ENCODE data around the gene TMBIM6. TPM values are rescaled to one million over a fixed set of nuclear protein-coding genes. Genes with fewer than 3 reads are reported as not detected.

The TMBIM6 gene
- total RNA-seq, 1 donor from 2014 or later: 442 TPM

- intact Hi-C loops (cut with micrococcal nuclease): no loop called here
These were observed 54.3 kb downstream of the TMBIM6 start for GRCh38 chr12:49795654-49796105.

GRCh38 chr12:49796155-49796554 lies 54.8 kb downstream of the TMBIM6 start:
- intact Hi-C loops (cut with micrococcal nuclease): no loop called here

GRCh38 chr12:49796606-49797448 lies 55.5 kb downstream of the TMBIM6 start:
- intact Hi-C loops (cut with micrococcal nuclease): no loop called here

GRCh38 chr12:49797449-49797776 lies 56.1 kb downstream of the TMBIM6 start:
- intact Hi-C loops (cut with micrococcal nuclease): no loop called here

- intact Hi-C loops (cut with micrococcal nuclease): no loop called here
These were observed 56.9 kb downstream of the TMBIM6 start for GRCh38 chr12:49798248-49798647.

GRCh38 chr12:49798934-49799333 lies 57.6 kb downstream of the TMBIM6 start:
- intact Hi-C loops (cut with micrococcal nuclease): no loop called here

- intact Hi-C loops (cut with micrococcal nuclease): no loop called here
These were observed 59.2 kb downstream of the TMBIM6 start for GRCh38 chr12:49800421-49801140.

GRCh38 chr12:49801141-49802063 lies 60.0 kb downstream of the TMBIM6 start:
- intact Hi-C loops (cut with micrococcal nuclease): no loop called here

- intact Hi-C loops (cut with micrococcal nuclease): no loop called here
These were observed 62.5 kb downstream of the TMBIM6 start for GRCh38 chr12:49803693-49804450.

GRCh38 chr12:49804821-49805220 lies 63.5 kb downstream of the TMBIM6 start:
- intact Hi-C loops (cut with micrococcal nuclease): no loop called here

- intact Hi-C loops (cut with micrococcal nuclease): no loop called here
These were observed 64.1 kb downstream of the TMBIM6 start for GRCh38 chr12:49805409-49805808.

GRCh38 chr12:49806321-49806813 lies 65.0 kb downstream of the TMBIM6 start:
- intact Hi-C loops (cut with micrococcal nuclease): no loop called here

GRCh38 chr12:49806877-49807276 lies 65.5 kb downstream of the TMBIM6 start:
- intact Hi-C loops (cut with micrococcal nuclease): no loop called here

GRCh38 chr12:49807991-49808580 lies 66.7 kb downstream of the TMBIM6 start:
- intact Hi-C loops (cut with micrococcal nuclease): no loop called here

GRCh38 chr12:49808686-49809380 lies 67.5 kb downstream of the TMBIM6 start:
- intact Hi-C loops (cut with micrococcal nuclease): no loop called here

GRCh38 chr12:49809381-49809905 lies 68.1 kb downstream of the TMBIM6 start:
- intact Hi-C loops (cut with micrococcal nuclease): no loop called here

GRCh38 chr12:49809906-49810389 lies 68.6 kb downstream of the TMBIM6 start:
- intact Hi-C loops (cut with micrococcal nuclease): no loop called here

- intact Hi-C loops (cut with micrococcal nuclease): no loop called here
These were observed 69.8 kb downstream of the TMBIM6 start for GRCh38 chr12:49811136-49811535.

GRCh38 chr12:49811961-49812401 lies 70.6 kb downstream of the TMBIM6 start:
- intact Hi-C loops (cut with micrococcal nuclease): no loop called here
